Activated CD8-positive, alpha-beta memory T cell treated with anti-CD3 and anti-CD28 coated beads, Interleukin-2, amount 50 U/mL, for 1 hour (primary cell): ENCODE results near the gene PRR14.
"Not testable (repeated sequence)": the region's sequence is repeated elsewhere in the genome, so short reads cannot be mapped to it uniquely, and the experiment has no call there.

Experiments
- DNase-seq: peaks from one replicate; pipeline ENCODE4 v3.0.0-alpha.2; 2020; ENCODE audit errors: extremely low read depth

Gene PRR14

DNA sequence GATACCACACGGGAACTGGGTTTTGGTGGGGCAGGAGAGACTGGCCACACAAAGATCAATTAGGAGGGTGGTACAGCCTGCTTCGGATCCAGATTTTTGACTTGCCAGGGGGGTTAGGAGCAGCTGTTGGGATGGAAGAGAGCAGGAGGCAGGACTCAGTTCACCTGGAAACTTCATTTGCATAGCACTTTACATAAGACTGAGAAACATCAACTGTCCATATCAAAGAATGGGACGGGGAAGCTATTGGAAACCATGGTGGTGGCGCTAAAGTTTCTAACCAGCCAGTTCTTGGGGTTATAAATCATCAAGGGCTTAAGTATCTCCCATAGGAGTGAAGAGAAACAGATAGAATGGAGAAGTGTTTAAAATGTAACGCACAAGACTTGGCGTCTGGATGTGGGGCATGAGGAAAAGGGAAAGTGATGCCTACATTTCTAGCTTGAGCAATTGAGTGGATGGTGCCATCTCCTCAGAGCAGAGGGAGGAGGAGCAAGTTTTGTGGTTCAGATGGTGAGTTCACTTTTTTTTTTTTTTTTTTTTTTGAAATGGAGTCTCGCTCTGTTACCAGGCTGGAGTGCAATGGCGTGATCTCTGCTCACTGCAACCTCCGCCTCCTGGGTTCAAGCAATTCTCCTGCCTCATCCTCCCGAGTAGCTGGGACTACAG is 41.8 kb downstream of the PRR14 start:
- DNase-seq, result no peak

DNA sequence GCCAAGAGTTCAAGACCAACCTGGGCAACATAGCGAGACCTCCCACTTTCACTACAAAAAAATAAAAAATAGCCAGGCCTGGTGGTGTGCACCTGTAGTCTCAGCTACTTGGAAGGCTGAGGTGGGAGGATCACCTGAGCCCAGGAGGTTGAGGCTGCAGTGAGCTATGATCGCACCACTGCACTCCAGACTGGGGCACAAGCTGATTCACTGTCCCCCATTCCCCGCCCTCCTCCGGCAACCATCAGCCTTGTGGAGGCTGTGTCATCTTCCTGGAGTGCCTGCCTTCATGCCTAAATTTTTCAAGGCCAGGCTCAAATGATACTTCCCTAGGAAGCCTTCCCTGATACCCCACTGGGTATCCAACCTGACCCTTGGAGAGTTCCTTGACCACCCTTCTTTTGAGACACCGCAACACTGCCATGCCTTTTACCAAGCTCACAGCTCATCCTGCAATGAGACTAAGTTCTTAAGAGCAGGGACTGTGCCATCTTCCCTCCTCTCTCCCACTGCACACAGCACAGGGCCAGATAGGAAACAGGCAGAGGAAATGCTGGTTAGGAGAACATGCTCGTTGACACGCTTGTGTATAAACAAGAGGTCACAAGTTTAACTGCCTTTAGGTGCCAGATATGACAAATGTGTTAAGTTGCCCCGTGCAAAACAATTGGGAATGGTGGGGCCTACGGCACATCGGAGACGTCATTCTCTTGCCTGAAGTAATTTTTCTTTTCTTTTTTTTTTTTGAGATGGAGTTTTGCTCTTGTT is 44.4 kb downstream of the PRR14 start:
- DNase-seq, result no peak

GRCh38 chr16:30696646-30697045 is 45.9 kb downstream of the PRR14 start:
- not testable (repeated sequence) for DNase-seq

DNA sequence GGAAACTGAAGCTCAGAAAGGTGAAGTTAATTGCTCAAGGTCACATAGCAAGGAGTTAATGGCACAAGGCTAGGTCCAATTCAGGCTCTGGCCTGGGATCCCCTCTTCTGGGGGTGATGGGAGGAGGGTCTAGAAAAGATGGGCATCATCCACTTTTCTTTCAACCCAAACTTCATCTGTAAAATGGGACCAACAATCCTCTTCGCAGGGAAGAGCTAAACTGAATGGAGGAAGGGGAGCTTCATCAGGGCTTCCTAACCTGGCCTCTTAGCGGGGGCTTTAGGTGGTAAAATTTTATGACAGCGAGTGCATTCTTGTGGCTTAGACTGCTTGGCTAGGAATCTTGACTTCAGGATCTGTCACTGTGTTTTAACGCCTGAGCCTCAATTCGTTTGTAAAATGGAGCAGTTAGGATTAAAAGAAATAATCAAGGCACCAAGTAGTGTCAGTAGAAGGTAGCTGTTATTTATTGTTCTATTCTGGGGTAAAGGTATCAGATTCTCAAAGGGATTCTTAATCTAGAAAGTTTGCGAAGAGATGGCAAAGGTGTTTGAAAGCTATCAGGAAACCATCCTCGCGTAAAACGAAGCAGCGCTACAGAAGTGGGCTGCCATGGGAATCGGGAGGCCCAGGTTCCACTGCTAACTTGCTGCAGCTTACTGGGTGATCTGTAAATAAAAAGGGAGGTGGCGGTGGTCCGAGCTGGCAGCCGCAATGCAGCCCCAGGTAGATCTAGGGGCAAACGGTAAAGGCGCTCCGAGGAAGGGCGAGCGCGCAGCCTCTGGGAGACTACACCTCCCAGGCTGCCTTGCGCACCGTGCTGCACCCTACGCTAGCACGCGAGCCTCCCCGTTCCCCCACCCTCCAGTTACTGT is 46.7 kb downstream of the PRR14 start:
- DNase-seq, result no peak

- DNase-seq, result peak; percentile 99
Measured at GRCh38 chr16:30698139-30698815, 47.5 kb downstream of the PRR14 start.

- DNase-seq, result peak; percentile 47
Measured at GRCh38 chr16:30698816-30699614, 48.3 kb downstream of the PRR14 start, which contains the start of gene SRCAP. TSS of gene SRCAP (plus strand) at chr16:30699171. CDS start at chr16:30700825, 1,654 bp downstream.

DNA sequence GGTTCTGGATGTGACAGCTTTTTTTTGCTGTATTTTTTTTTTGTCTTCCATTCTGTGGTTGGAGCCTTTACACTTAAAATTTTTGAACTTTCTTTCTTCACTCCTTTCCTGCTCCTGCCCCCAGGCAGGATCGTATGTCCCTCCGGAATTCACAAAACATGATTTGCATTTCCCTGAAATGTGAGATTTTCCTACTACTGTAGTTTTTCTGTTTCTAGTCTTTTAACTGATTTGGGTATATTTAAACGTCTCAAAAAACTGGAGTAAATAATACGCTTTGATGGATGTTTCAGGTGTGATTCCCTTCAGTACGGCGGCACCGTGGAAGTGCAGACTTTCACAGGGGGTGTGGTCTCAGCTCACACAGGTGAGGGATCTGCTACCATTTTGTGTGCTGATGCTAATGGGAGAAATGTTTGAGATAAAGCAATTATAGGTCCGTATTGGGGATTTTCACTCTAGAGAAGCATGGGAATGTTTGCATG is 48.9 kb downstream of the PRR14 start:
- no peak for DNase-seq

DNA sequence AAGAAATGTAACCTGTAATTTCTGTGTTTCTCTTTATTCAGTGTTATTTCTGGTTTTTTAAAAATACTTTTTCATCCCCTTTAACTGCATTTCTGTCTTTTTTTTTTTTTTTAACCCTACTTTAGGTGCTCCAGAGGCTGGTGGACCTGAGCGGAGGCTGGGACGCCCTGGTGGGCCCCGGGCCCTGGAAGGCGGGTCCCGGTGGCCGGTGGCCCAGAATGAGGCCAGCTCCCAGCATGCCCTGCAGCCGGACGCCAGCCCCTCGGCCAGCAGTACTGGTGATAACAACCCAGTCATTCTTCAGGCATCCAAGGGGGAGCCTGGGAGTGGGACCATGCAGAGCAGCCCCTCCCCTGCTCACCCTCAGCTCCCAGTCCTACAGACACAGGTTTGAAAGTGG is 49.7 kb downstream of the PRR14 start:
- no peak for DNase-seq

GRCh38 chr16:30700971-30701370 is 50.2 kb downstream of the PRR14 start:
- no peak for DNase-seq

DNA sequence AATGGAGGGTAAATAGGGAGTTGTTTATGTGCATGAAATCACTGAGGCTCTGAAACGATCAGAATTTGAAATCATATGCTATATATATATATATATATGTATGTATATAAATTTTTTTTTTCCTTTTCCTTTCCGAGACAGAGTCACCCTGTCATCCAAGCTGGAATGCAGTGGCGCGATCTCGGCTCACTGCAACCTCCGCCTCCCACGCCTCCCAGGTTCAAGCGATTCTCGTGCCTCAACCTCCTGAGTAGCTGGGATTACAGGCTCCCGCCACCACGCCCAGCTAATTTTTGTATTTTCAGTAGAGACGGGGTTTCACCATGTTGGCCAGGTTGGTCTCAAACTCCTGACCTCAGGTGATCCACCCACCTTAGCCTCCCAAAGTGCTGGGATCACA is 52.3 kb downstream of the PRR14 start:
- not testable (repeated sequence) for DNase-seq

DNA sequence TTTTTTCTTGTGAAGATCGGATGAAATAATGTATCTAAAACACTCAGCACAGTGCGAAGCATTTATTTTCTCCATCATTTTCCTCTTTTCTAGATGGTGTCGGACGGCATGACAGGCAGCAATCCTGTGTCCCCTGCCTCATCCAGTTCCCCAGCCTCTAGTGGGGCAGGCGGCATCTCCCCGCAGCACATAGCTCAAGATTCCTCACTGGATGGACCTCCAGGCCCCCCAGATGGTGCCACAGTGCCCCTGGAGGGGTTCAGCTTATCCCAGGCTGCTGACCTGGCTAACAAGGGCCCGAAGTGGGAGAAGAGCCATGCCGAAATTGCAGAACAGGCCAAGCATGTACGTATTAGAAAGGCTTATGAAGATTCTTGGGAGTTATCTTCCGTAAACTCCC is 53.2 kb downstream of the PRR14 start:
- no peak for DNase-seq
